SK-N-SH (cell line): ENCODE data around the gene PTPRG. TPM values are rescaled to one million over a fixed set of nuclear protein-coding genes. Genes with fewer than 3 reads are reported as not detected.

ENCODE experiments used
- CTCF ChIA-PET: fragments of 300-600, 350-600 bp; formaldehyde crosslinking; extraction: SDS; loops from one replicate; lab custom pipeline; 2021; lab: Yijun Ruan, JAX
- POLR2A ChIA-PET: fragments of 350-600 bp; sonication (Branson Sonifier 250); formaldehyde crosslinking; extraction: SDS; loops from one replicate; lab custom pipeline; 2020; ENCODE audit warnings: antibody characterized with exemption, inconsistent platforms; lab: Yijun Ruan, JAX
- DNase-seq: peaks from one replicate; pipeline ENCODE4 v3.0.0; 2012
- H2AFZ ChIP-seq: fragments of 200-600 bp; sonication (generic); 2 replicates; pipeline ENCODE4 v1.8.1; 2016; ENCODE audit warnings: antibody characterized with exemption, mild to moderate bottlenecking, low read depth
- H3F3A ChIP-seq: fragments of 200-600 bp; sonication (generic); replicated peaks from 2 replicates; pipeline ENCODE3; 2016; ENCODE audit warnings: antibody characterized with exemption, mild to moderate bottlenecking; ENCODE audit not compliant: insufficient read depth
- H3K27ac ChIP-seq, 2 experiments: fragments of 200-500 bp in 1 of 2; fragments of 200-600 bp in 1 of 2; sonication (Bioruptor generic) in 1 of 2; sonication (generic), shearing (Covaris generic) in 1 of 2; 2 replicates each; pipeline versions ENCODE4 v1.5.1 to v1.6.1; 2014 to 2016; ENCODE audit warnings: low read depth in 2 of 2, inconsistent platforms in 1 of 2, low read length in 1 of 2, mild to moderate bottlenecking in 1 of 2, mixed read lengths in 1 of 2
- H3K27me3 ChIP-seq: fragments of 200-600 bp; sonication (generic), shearing (Covaris generic); 2 replicates; pipeline ENCODE4 v1.6.1; 2016; ENCODE audit warnings: mixed run types; ENCODE audit not compliant: insufficient read depth
- H3K36me3 ChIP-seq, 2 experiments: fragments of 200-500 bp in 1 of 2; fragments of 200-600 bp in 1 of 2; sonication (Bioruptor generic) in 1 of 2; sonication (generic) in 1 of 2; replicated peaks in 1 of 2; 2 replicates each; pipeline versions ENCODE3 to v1.5.1; 2014 to 2016; ENCODE audit warnings: low read length in 1 of 2, mild to moderate bottlenecking in 1 of 2; ENCODE audit not compliant: insufficient read depth in 2 of 2, control insufficient read depth in 1 of 2
- H3K4me1 ChIP-seq, 2 experiments: fragments of 200-500 bp in 1 of 2; fragments of 200-600 bp in 1 of 2; sonication (Bioruptor generic) in 1 of 2; sonication (generic), shearing (Covaris generic) in 1 of 2; 2 replicates each; pipeline versions ENCODE4 v1.5.1 to v1.6.1; 2014 to 2016; ENCODE audit warnings: low read depth in 1 of 2, low read length in 1 of 2, mixed run types in 1 of 2; ENCODE audit not compliant: insufficient read depth in 2 of 2, control insufficient read depth in 1 of 2
- H3K4me2 ChIP-seq: fragments of 200-600 bp; sonication (generic), shearing (Covaris generic); 2 replicates; pipeline ENCODE4 v1.6.1; 2017; ENCODE audit warnings: mixed run types
- H3K4me3 ChIP-seq, 2 experiments: fragments of 200-500 bp in 1 of 2; fragments of 200-600 bp in 1 of 2; sonication (Bioruptor generic) in 1 of 2; sonication (generic), shearing (Covaris generic) in 1 of 2; 2 replicates each; pipeline versions ENCODE4 v1.5.1 to v1.8.1; 2014 to 2016; ENCODE audit warnings: low read depth in 2 of 2, inconsistent platforms in 1 of 2, low read length in 1 of 2, mild to moderate bottlenecking in 1 of 2, mixed read lengths in 1 of 2, moderate library complexity in 1 of 2
- H3K79me2 ChIP-seq: fragments of 200-600 bp; sonication (generic); 2 replicates; pipeline ENCODE4 v1.8.1; 2017; ENCODE audit warnings: mild to moderate bottlenecking; ENCODE audit not compliant: insufficient read depth
- H3K9ac ChIP-seq: fragments of 200-600 bp; sonication (generic); 2 replicates; pipeline ENCODE4 v1.6.1; 2017; ENCODE audit warnings: mixed run types
- H3K9me2 ChIP-seq: fragments of 200-600 bp; sonication (generic); 2 replicates; pipeline ENCODE4 v1.6.1; 2017; ENCODE audit warnings: mixed run types
- H3K9me3 ChIP-seq: fragments of 200-600 bp; sonication (generic); 2 replicates; pipeline ENCODE4 v1.6.1; 2017; ENCODE audit warnings: mixed run types, mild to moderate bottlenecking, moderate library complexity
- H4K20me1 ChIP-seq: fragments of 200-600 bp; sonication (generic); 2 replicates; pipeline ENCODE4 v1.6.1; 2017; ENCODE audit warnings: mild to moderate bottlenecking, mixed run types; ENCODE audit not compliant: insufficient read depth
- CHD2 ChIP-seq: fragments of 150-350 bp; IDR thresholded peaks from 2 replicates; pipeline ENCODE4 v1.6.1; 2018; ENCODE audit warnings: low read length; ENCODE audit not compliant: partially characterized antibody
- ELF1 ChIP-seq: IDR thresholded peaks from 2 replicates; pipeline ENCODE4 v1.4.0; 2012
- FOSL2 ChIP-seq: IDR thresholded peaks from 2 replicates; pipeline ENCODE4 v1.4.0; 2012; ENCODE audit warnings: low read depth, mild to moderate bottlenecking, moderate library complexity, borderline replicate concordance
- GABPA ChIP-seq: IDR thresholded peaks from 2 replicates; pipeline ENCODE4 v1.4.0; 2012; ENCODE audit warnings: low read depth, mild to moderate bottlenecking
- JUND ChIP-seq: IDR thresholded peaks from 2 replicates; pipeline ENCODE4 v1.4.0; 2012
- MEF2A ChIP-seq: IDR thresholded peaks from 2 replicates; pipeline ENCODE4 v1.4.0; 2012; ENCODE audit warnings: low read depth, borderline replicate concordance
- MXI1 ChIP-seq: IDR thresholded peaks from 2 replicates; pipeline ENCODE4 v1.6.1; 2012; ENCODE audit warnings: mild to moderate bottlenecking, low read depth, low read length, improper control_type of control experiment
- NRF1 ChIP-seq: IDR thresholded peaks from 2 replicates; pipeline ENCODE4 v1.6.1; 2012; ENCODE audit warnings: low read depth, mild to moderate bottlenecking, low read length
- RAD21 ChIP-seq: IDR thresholded peaks from 2 replicates; pipeline ENCODE4 v1.6.1; 2012; ENCODE audit warnings: mild to moderate bottlenecking, low read length
- RCOR1 ChIP-seq: fragments of 150-350 bp; IDR thresholded peaks from 2 replicates; pipeline ENCODE4 v1.6.1; 2017; ENCODE audit warnings: antibody characterized with exemption, low read length
- TAF1 ChIP-seq: IDR thresholded peaks from 2 replicates; pipeline ENCODE4 v1.6.1; 2012; ENCODE audit warnings: low read depth, mild to moderate bottlenecking, low read length, moderate library complexity, borderline replicate concordance
- TEAD4 ChIP-seq: IDR thresholded peaks from 2 replicates; pipeline ENCODE4 v1.4.0; 2012; ENCODE audit warnings: mild to moderate bottlenecking, borderline replicate concordance; ENCODE audit not compliant: insufficient read depth
- WGBS: methylation state at CpG from one replicate; pipeline ENCODE4 v1.1.6; 2017; ENCODE audit warnings: low lambda C conversion rate; 5-methylcytosine and 5-hydroxymethylcytosine counted together
- polyA plus RNA-seq, 3 experiments: library from polyadenylated mRNA; depleted of rRNA; stranded (reverse); fragments of >200 nt; gene quantifications; 2 replicates each; pipeline ENCODE4 v1.2.3, GENCODE V29; 2012
- TF ChIP-seq, protein P1 (sequence below): fragments of 200-600 bp; sonication (generic); IDR thresholded peaks from 2 replicates; pipeline ENCODE4 v1.6.1; 2017; ENCODE audit warnings: antibody characterized with exemption, mild to moderate bottlenecking, moderate library complexity
- TF ChIP-seq, protein P2 (sequence below): fragments of 150-350 bp; IDR thresholded peaks from 2 replicates; pipeline ENCODE4 v1.6.1; 2016; ENCODE audit warnings: mild to moderate bottlenecking, low read depth, low read length
- TF ChIP-seq, protein P3 (sequence below): fragments of 150-350 bp; IDR thresholded peaks from 2 replicates; pipeline ENCODE4 v1.6.1; 2017; ENCODE audit warnings: antibody characterized with exemption, low read length, low read depth, borderline replicate concordance

PTPRG gene
- polyA plus RNA-seq, 1 of the 3 experiments (the other 2 are of a cell fraction) = 14.1 TPM

DNA sequence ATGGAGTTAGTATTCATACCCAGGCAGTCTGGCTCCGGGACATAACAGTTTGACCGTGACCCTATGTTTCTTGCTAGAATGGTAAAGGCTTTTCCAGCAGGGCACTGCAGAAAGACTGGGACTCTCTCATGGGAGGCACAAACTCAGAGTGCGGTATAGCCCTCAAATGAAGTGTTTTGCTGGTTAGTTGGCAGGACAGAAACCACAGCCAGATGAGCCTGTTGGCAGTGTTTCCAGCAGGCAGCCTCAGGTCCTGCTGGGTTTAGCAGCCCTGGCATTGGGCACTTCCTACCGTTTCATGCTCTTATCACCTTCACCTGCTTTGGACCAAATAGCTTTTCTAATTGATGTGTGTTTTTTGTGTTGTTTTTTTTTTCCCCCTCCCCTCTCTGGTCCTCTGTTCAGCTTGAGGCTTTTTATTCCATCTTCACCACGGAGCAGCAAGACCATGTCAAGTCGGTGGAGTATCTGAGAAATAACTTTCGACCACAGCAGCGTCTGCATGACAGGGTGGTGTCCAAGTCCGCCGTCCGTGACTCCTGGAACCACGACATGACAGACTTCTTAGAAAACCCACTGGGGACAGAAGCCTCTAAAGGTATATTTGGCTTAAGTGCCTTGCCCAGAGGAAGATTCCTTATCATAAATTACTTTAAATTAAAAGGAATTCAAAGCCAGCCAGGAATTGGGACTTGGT is 606.3 kb downstream of the PTPRG start (continued):
- TF ChIP-seq, protein P1, sequence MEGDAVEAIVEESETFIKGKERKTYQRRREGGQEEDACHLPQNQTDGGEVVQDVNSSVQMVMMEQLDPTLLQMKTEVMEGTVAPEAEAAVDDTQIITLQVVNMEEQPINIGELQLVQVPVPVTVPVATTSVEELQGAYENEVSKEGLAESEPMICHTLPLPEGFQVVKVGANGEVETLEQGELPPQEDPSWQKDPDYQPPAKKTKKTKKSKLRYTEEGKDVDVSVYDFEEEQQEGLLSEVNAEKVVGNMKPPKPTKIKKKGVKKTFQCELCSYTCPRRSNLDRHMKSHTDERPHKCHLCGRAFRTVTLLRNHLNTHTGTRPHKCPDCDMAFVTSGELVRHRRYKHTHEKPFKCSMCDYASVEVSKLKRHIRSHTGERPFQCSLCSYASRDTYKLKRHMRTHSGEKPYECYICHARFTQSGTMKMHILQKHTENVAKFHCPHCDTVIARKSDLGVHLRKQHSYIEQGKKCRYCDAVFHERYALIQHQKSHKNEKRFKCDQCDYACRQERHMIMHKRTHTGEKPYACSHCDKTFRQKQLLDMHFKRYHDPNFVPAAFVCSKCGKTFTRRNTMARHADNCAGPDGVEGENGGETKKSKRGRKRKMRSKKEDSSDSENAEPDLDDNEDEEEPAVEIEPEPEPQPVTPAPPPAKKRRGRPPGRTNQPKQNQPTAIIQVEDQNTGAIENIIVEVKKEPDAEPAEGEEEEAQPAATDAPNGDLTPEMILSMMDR = no peak
- TF ChIP-seq MXI1 = no peak
- no peak for TF ChIP-seq RCOR1
- no peak for TF ChIP-seq CHD2
- no peak for TF ChIP-seq RAD21
- TF ChIP-seq FOSL2 = peak; percentile 24; the same call in 1 of the 2 replicates
- no peak for TF ChIP-seq MEF2A
- TF ChIP-seq TAF1 = no peak
- TF ChIP-seq TEAD4 = no peak
- TF ChIP-seq NRF1 = no peak
- no peak for TF ChIP-seq GABPA
- peak; percentile 29; the same call in 1 of the 2 replicates for TF ChIP-seq JUND

DNA sequence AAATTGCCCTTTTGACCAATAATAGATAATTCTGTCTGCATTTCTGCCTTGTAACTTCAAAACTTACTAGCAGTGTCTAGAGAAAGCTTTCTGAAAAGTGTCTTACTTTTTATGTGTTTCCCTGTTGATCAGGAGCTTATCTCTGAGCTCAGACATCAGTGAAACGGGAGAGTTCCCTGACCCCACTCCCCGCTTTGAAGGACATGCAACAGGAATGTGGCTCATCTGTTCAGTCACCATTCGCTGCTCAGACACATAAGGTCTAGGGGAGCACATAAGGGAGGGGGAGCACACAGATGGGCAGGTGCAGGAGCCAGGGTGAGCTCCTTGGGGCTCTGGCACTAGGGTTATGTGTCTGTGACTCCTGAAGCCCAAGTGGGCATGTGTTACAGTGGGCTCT is 607.0 kb downstream of the PTPRG start:
- CTCF ChIA-PET = interaction anchor here (0.7 to 4.0 kb wide), 3 partner anchors 20 to 310 kb away, joined by 3 to 20 read pairs (median 3); no protein-coding TSS in a partner anchor
- WGBS = 88% methylated on average over 3 of the region's 3 CpGs
- POLR2A ChIA-PET = no interaction called here

More for the DNA sequence above, 607.0 kb downstream of the PTPRG start:
- Histone ChIP-seq H3K27me3 (no peaks in the 10 kb centered on the region), H4K20me1 (no peaks in the 10 kb centered on the region), H3K27ac (no peak overlapping the region), H3K9me3 (0 out of 2 replicates have a peak, but pooled peaks cover 5% of the 10 kb centered on the region), H3K36me3 (no peaks in the 10 kb centered on the region), H3K4me1 (peaks cover 0 to 3% of the 10 kb centered on the region in 2 experiments; a peak in 2 of 4 replicates), H3F3A (peaks cover 28% of the 10 kb centered on the region), H3K9me2 (no peaks in the 10 kb centered on the region), H2AFZ (no peak overlapping the region), H3K9ac (no peak overlapping the region), H3K4me2 (no peak overlapping the region), H3K79me2 (no peaks in the 10 kb centered on the region), H3K4me3 (no peak overlapping the region)
- TF ChIP-seq FOSL2 (no peak), RCOR1 (no peak), ELF1 (no peak)
- TF ChIP-seq, protein P2, sequence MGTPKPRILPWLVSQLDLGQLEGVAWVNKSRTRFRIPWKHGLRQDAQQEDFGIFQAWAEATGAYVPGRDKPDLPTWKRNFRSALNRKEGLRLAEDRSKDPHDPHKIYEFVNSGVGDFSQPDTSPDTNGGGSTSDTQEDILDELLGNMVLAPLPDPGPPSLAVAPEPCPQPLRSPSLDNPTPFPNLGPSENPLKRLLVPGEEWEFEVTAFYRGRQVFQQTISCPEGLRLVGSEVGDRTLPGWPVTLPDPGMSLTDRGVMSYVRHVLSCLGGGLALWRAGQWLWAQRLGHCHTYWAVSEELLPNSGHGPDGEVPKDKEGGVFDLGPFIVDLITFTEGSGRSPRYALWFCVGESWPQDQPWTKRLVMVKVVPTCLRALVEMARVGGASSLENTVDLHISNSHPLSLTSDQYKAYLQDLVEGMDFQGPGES = no peak
- TF ChIP-seq, protein P3, sequence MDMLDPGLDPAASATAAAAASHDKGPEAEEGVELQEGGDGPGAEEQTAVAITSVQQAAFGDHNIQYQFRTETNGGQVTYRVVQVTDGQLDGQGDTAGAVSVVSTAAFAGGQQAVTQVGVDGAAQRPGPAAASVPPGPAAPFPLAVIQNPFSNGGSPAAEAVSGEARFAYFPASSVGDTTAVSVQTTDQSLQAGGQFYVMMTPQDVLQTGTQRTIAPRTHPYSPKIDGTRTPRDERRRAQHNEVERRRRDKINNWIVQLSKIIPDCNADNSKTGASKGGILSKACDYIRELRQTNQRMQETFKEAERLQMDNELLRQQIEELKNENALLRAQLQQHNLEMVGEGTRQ = no peak
- DNase-seq = no peak
